Fibroblast of peridontal ligament (primary cell): ENCODE results near the gene VPS35.
"Not testable (repeated sequence)": the region's sequence is repeated elsewhere in the genome, so short reads cannot be mapped to it uniquely, and the experiment has no call there.

Experiments
- DNase-seq: peaks from one replicate; pipeline ENCODE4 v3.0.0-alpha.2; 2010; ENCODE audit errors: extremely low read depth

VPS35 gene

GRCh38 chr16:46712911-46713310 is 23.9 kb upstream of the VPS35 start:
- no peak for DNase-seq

GRCh38 chr16:46711106-46712058 is 22.4 kb upstream of the VPS35 start:
- DNase-seq, result no peak

- DNase-seq, result no peak
These were observed 20.6 kb upstream of the VPS35 start for GRCh38 chr16:46709469-46710005.

GRCh38 chr16:46706642-46707041 is 17.7 kb upstream of the VPS35 start:
- no peak for DNase-seq

- DNase-seq, result no peak
These were observed 13.1 kb upstream of the VPS35 start for GRCh38 chr16:46702030-46702429.

GRCh38 chr16:46701615-46702014 is 12.6 kb upstream of the VPS35 start:
- no peak for DNase-seq

- no peak for DNase-seq
These were observed 11.1 kb upstream of the VPS35 start for GRCh38 chr16:46700048-46700447.

- no peak for DNase-seq
These were observed 8.0 kb upstream of the VPS35 start for GRCh38 chr16:46696957-46697356.

GRCh38 chr16:46695937-46696336 is 7.0 kb upstream of the VPS35 start:
- no peak for DNase-seq

GRCh38 chr16:46693598-46693997 is 4.6 kb upstream of the VPS35 start:
- no peak for DNase-seq

- DNase-seq, result peak; percentile 63
These were observed 2.7 kb upstream of the VPS35 start for GRCh38 chr16:46691726-46692125.

GRCh38 chr16:46690281-46691178 is 1.6 kb upstream of the VPS35 start:
- DNase-seq, result peak; percentile 21

- peak; percentile 69 for DNase-seq
These were observed 645 bp upstream of the VPS35 start, which contains the start of gene ORC6 for GRCh38 chr16:46689365-46690280. Gene ORC6, plus strand, starts transcription at chr16:46689659. Its CDS starts 47 bp downstream, at chr16:46689706.

- DNase-seq, result peak; percentile 35
These were observed 801 bp downstream of the VPS35 start for GRCh38 chr16:46688101-46688653.

GRCh38 chr16:46687486-46687885 is 1.5 kb downstream of the VPS35 start:
- peak; percentile 2 for DNase-seq

GRCh38 chr16:46686815-46687473 is 2.0 kb downstream of the VPS35 start:
- DNase-seq, result no peak

GRCh38 chr16:46681867-46682266 is 7.1 kb downstream of the VPS35 start:
- DNase-seq, result not testable (repeated sequence)

- DNase-seq, result not testable (repeated sequence)
These were observed 11.0 kb downstream of the VPS35 start for GRCh38 chr16:46677943-46678342.

GRCh38 chr16:46673320-46674013 is 15.5 kb downstream of the VPS35 start:
- DNase-seq, result peak; percentile 64
